ENCODE measurements around the gene TP63.

GRCh38 chr3:189779166-189779565 lies 148.0 kb downstream of the TP63 start:
- TF ChIP-seq MYC (IDR thresholded peaks at IDR 0.05; ENCODE audit: borderline replicate concordance, low read length), result no peak
- no peak for TF ChIP-seq CHD4 (IDR thresholded peaks at IDR 0.05; ENCODE audit: borderline replicate concordance)
- no peak for TF ChIP-seq USF2 (IDR thresholded peaks at IDR 0.05)
- no peak for TF ChIP-seq CTCF (IDR thresholded peaks at IDR 0.05)
- TF ChIP-seq MAX (IDR thresholded peaks at IDR 0.05), result no peak
- TF ChIP-seq EP300 (IDR thresholded peaks at IDR 0.05), result no peak
- TF ChIP-seq POLR2A (IDR thresholded peaks at IDR 0.05; ENCODE audit: low read length), result no peak

Measured in A549 (cell line).